GM12865 (cell line): Measurements from ENCODE around the gene ALDH4A1.

Experiments
- DNase-seq: peaks from one replicate; pipeline ENCODE4 v3.0.0; 2010; ENCODE audit warnings: low read depth
- H3K4me3 ChIP-seq: 2 replicates; pipeline ENCODE4 v1.5.1; 2011; ENCODE audit warnings: mild to moderate bottlenecking, low read depth, low read length, control low read depth
- TF ChIP-seq, protein P1 (sequence below): IDR thresholded peaks from 2 replicates; pipeline ENCODE4 v1.5.1; 2011; ENCODE audit warnings: low read length, control low read depth, low read depth, inconsistent platforms; ENCODE audit not compliant: insufficient read depth; ENCODE audit errors: missing control alignments

ALDH4A1 gene, protein sequence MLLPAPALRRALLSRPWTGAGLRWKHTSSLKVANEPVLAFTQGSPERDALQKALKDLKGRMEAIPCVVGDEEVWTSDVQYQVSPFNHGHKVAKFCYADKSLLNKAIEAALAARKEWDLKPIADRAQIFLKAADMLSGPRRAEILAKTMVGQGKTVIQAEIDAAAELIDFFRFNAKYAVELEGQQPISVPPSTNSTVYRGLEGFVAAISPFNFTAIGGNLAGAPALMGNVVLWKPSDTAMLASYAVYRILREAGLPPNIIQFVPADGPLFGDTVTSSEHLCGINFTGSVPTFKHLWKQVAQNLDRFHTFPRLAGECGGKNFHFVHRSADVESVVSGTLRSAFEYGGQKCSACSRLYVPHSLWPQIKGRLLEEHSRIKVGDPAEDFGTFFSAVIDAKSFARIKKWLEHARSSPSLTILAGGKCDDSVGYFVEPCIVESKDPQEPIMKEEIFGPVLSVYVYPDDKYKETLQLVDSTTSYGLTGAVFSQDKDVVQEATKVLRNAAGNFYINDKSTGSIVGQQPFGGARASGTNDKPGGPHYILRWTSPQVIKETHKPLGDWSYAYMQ

DNA sequence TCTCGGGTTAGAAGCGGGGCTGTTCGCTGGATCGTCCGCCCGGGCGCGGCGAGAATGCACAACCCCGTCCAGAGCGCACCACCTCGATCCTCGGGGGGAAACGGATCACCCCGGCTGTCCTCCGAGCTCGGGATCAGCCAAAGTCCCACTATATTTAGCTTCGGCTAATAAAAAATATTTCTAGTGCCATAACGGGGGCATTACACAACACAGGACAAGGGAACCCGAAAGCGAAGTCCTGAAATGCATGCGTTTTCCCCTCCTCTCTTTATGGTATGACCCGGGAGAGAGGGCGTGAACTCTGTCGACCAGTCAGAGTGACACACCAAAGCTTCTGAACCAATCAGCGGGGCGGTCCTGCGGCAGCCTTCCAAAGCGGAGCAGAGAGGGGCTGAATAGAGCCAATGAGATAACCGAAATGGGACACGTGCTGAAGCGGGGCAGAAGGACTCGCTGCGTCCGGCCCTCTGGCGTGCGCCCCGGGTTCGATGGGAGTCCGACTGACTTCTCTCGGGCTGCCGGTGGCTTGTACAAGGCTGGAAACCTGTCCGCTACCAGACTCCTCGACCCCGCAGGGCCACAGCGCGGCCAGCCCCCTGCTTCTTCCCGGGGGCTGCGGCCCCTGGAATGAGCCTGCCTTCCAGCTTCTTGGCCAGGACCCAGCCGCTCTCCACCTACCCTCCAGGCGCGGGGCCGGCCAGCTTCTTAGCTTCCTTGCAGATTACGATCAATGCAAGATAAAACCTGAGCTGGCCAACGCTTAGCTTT is at the start of gene ALDH4A1:
ALDH4A1 (minus strand) TSS at position 33 of the 768 bp plus-strand sequence; CDS start at position 1, 32 bp downstream.
- DNase-seq, result peak; percentile 98
- TF ChIP-seq, protein P1, sequence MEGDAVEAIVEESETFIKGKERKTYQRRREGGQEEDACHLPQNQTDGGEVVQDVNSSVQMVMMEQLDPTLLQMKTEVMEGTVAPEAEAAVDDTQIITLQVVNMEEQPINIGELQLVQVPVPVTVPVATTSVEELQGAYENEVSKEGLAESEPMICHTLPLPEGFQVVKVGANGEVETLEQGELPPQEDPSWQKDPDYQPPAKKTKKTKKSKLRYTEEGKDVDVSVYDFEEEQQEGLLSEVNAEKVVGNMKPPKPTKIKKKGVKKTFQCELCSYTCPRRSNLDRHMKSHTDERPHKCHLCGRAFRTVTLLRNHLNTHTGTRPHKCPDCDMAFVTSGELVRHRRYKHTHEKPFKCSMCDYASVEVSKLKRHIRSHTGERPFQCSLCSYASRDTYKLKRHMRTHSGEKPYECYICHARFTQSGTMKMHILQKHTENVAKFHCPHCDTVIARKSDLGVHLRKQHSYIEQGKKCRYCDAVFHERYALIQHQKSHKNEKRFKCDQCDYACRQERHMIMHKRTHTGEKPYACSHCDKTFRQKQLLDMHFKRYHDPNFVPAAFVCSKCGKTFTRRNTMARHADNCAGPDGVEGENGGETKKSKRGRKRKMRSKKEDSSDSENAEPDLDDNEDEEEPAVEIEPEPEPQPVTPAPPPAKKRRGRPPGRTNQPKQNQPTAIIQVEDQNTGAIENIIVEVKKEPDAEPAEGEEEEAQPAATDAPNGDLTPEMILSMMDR, result no peak
- H3K4me3 ChIP-seq, result peak within 1 kb of the TSS; percentile 79

DNA sequence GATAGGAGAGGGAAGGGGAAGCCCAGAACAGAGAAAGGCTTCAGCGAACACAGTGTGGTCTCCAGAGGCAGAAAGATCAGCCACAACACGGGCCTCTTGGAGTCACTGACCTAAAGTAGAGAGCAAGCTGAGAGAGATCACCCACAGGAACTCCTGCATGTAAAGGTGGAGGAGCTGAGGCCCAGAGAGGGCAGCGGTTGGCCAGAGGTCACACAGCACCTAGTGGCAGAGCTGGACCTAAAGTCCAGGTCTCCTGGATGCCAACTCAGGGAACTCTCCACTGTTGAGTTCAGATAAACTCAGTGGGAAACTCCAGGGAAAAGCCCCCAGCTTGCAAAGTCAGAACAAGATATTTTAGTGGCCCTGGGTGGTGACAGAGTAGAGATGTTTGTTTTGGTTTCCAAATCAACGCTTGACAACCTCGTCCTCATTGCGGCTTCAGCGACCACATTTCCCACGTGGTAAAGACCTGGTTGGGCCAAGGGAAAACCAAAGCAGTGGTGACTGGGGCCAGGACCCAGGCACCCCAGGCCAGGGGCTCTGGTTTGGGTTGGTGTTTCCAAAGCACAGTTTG is 49.5 kb upstream of the ALDH4A1 start:
- peak overlapping the region; percentile 77 for H3K4me3 ChIP-seq
- peak; percentile 93 for DNase-seq
- TF ChIP-seq, protein P1, result no peak

DNA sequence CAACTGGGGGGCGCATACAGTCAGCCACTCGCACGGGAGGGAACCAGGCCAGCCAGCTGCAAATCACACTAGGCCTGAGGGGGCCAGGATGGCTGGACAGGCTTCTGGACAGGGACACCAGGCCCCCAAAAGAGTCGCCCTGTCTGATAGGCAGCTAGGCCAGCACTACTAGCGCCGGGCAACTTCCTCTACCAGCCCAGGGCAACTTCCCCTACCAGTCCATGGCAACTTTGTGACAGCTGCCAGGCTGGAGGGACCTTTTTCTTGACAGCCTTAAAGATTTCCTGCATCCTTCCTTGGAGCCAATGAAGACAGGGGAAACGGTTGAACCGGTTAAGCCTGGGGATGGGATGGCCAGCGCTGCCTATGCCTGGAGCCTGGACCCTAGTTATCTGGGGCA is 49.1 kb upstream of the ALDH4A1 start:
- peak; percentile 43 for DNase-seq
- peak overlapping the region; percentile 77 for H3K4me3 ChIP-seq
- TF ChIP-seq, protein P1, result no peak

DNA sequence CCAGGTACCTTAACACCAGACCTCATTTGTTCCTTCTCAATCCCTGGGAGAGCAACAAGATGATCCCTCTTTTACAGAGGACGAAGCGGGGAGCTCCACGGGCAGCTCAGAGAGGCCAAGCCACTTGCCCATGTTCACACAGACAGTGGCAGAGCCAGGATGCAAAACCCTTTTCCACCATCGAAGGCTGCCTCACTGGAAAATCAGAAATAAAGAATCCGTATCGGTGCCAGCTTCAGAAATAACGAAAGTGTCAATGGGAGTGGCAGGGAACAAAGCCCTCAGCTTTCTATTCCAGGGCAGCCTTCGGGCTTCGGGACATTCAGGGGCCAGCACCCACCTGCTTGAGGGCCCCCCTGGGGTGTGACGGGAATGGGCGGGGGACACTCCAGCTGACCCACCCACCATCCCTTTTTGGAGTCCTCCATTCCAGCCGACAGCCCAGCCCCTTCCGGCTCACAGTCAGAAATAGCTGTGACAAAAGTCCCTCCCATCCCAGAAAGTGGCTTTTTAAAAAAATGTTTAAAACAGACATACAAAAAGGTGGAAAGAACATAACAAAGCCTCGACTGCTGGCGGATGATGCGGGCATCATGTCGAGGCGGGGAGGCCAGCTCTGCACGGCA is 48.2 kb upstream of the ALDH4A1 start:
- TF ChIP-seq, protein P1, result no peak
- H3K4me3 ChIP-seq, result peak overlapping the region; percentile 77
- DNase-seq, result peak; percentile 74

DNA sequence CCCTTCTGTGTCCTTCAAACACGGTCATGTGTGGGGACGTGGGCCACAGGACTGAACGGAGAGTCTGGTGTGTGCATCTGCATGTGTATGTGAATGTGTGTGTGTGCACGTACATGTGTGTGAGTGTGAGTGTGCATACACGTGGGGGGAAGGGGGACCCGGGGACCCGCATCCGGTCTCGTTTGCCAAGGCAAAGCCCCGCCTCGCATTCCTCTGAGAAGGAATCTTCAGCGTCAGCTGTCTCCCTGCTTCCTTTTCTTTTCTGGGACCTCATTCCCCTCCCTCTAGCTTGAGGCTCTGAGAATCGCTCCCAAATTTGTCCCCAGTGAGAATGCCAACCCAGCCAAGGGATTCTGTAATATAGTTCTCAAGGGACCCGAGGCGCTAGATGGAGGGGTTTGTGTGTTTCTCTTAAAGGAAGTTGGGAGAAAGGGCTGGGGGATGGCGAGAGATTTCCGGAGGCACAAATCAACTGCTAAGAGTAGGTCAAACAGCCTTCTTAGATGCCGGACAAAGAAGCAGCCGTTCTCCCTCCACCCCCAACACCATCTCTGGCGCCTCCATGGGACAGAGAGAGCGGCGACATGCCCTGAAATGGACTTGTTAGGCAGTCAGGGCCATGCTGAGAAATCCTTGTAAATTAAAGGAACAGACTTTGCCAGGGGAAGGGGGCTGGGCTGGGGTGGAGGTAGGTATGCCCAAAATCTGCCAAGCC is 47.5 kb upstream of the ALDH4A1 start:
- H3K4me3 ChIP-seq, result peak overlapping the region; percentile 77
- DNase-seq, result peak; percentile 79

More for the DNA sequence above, 47.5 kb upstream of the ALDH4A1 start:
- TF ChIP-seq, protein P1, result peak; percentile 33
